Adipose tissue (tissue), 3 donors: ENCODE data around the gene GMPR2. TPM values are rescaled to one million over a fixed set of nuclear protein-coding genes. Genes with fewer than 3 reads are reported as not detected.

Experiments used
- H3K27ac ChIP-seq: one replicate; pipeline ENCODE4 v1.5.1; 2013; ENCODE audit warnings: low read depth, low read length
- WGBS, 3 donors: extraction: QIAGEN DNeasy Blood & Tissue Kit; methylation state at CpG; one replicate each; pipeline ENCODE4 v1.1.7; 2013; 5-methylcytosine and 5-hydroxymethylcytosine counted together
- polyA plus RNA-seq, 3 donors: library from polyadenylated mRNA; stranded (reverse); fragments of 200-250 nt; gene quantifications; one replicate each; pipeline ENCODE4 v1.2.3, GENCODE V29; 2013
- donor health status: healthy with polysubstance abuse.
- donor health status: Bipolar disorder and iron deficiency.
- donor health status: healthy.

Gene GMPR2
- polyA plus RNA-seq, 3 donors, result 37.3 to 52.7 (median 52.0) TPM

GRCh38 chr14:24258548-24259265, 26.0 kb downstream of the GMPR2 start:
- H3K27ac ChIP-seq, result no peak overlapping the region
- 83 to 88% (median 88%) methylated on average over 18 of the region's 18 CpGs for WGBS, 3 donors

GRCh38 chr14:24259282-24260025, 26.7 kb downstream of the GMPR2 start:
- H3K27ac ChIP-seq, result no peak overlapping the region
- WGBS, 3 donors, result 74 to 77% (median 77%) methylated on average over 16 of the region's 16 CpGs

GRCh38 chr14:24260026-24260779, 27.5 kb downstream of the GMPR2 start:
- 77 to 84% (median 83%) methylated on average over 16 of the region's 16 CpGs for WGBS, 3 donors
- no peak overlapping the region for H3K27ac ChIP-seq

GRCh38 chr14:24260780-24261157, 28.0 kb downstream of the GMPR2 start:
- no peak overlapping the region for H3K27ac ChIP-seq
- WGBS, 3 donors, result 80 to 87% (median 85%) methylated on average over 4 of the region's 4 CpGs

GRCh38 chr14:24261256-24261968, 28.7 kb downstream of the GMPR2 start:
- 85 to 92% (median 89%) methylated on average over 20 of the region's 20 CpGs for WGBS, 3 donors
- no peak overlapping the region for H3K27ac ChIP-seq

GRCh38 chr14:24261969-24262327, 29.2 kb downstream of the GMPR2 start:
- WGBS, 3 donors, result 91 to 93% (median 91%) methylated on average over 19 of the region's 19 CpGs
- H3K27ac ChIP-seq, result no peak overlapping the region

- H3K27ac ChIP-seq, result no peak within 1 kb of the TSS
- 75 to 80% (median 80%) methylated on average over 14 of the region's 14 CpGs for WGBS, 3 donors
Observed at GRCh38 chr14:24262821-24263733, 30.3 kb downstream of the GMPR2 start, which contains the start of gene TGM1. Gene TGM1 (minus strand): TSS chr14:24263177. CDS start chr14:24262352, 825 bp downstream.

GRCh38 chr14:24263848-24264247, 31.1 kb downstream of the GMPR2 start:
- H3K27ac ChIP-seq, result no peak overlapping the region

GRCh38 chr14:24264298-24264697, 31.6 kb downstream of the GMPR2 start:
- 60 to 78% (median 69%) methylated on average over 6 of the region's 6 CpGs for WGBS, 3 donors

More at GRCh38 chr14:24263848-24264247, 31.1 kb downstream of the GMPR2 start:
- WGBS, 3 donors, result 58 to 74% (median 62%) methylated on average over 6 of the region's 6 CpGs

GRCh38 chr14:24266344-24267244, 33.9 kb downstream of the GMPR2 start:
- 86 to 92% (median 89%) methylated on average over 18 of the region's 18 CpGs for WGBS, 3 donors
- H3K27ac ChIP-seq, result no peak overlapping the region

More at GRCh38 chr14:24264298-24264697, 31.6 kb downstream of the GMPR2 start:
- no peak overlapping the region for H3K27ac ChIP-seq

- no peak overlapping the region for H3K27ac ChIP-seq
- 89 to 96% (median 94%) methylated on average over 9 of the region's 9 CpGs for WGBS, 3 donors
Observed at GRCh38 chr14:24267516-24267915, 34.8 kb downstream of the GMPR2 start.

GRCh38 chr14:24268225-24268624, 35.5 kb downstream of the GMPR2 start:
- no peak overlapping the region for H3K27ac ChIP-seq
- 89 to 95% (median 94%) methylated on average over 9 of the region's 9 CpGs for WGBS, 3 donors

GRCh38 chr14:24269368-24269767, 36.6 kb downstream of the GMPR2 start:
- H3K27ac ChIP-seq, result no peak overlapping the region
- WGBS, 3 donors, result 94 to 95% (median 95%) methylated on average over 8 of the region's 8 CpGs

- H3K27ac ChIP-seq, result no peak overlapping the region
- 94 to 97% (median 95%) methylated on average over 12 to 14 of the region's 14 CpGs for WGBS, 3 donors
Observed at GRCh38 chr14:24269910-24270536, 37.3 kb downstream of the GMPR2 start.

GRCh38 chr14:24270537-24271133, 37.9 kb downstream of the GMPR2 start:
- 13 to 19% (median 15%) methylated on average over 13 of the region's 13 CpGs for WGBS, 3 donors
- no peak overlapping the region for H3K27ac ChIP-seq
